BLaER1 (cell line): ENCODE results near the gene OTOGL.
"Not testable (repeated sequence)": the region's sequence is repeated elsewhere in the genome, so short reads cannot be mapped to it uniquely, and the experiment has no call there.

ENCODE experiments used
- H3K27ac ChIP-seq: shearing (Covaris generic); formaldehyde crosslinking; 2 replicates; pipeline ENCODE4 v1.8.1; 2022
- H3K27me3 ChIP-seq: shearing (Covaris generic); formaldehyde crosslinking; 2 replicates; pipeline ENCODE4 v1.8.1; 2022
- H3K36me3 ChIP-seq: shearing (Covaris generic); formaldehyde crosslinking; 2 replicates; pipeline ENCODE4 v1.8.1; 2022
- H3K4me1 ChIP-seq: shearing (Covaris generic); formaldehyde crosslinking; 2 replicates; pipeline ENCODE4 v1.8.1; 2022
- H3K4me2 ChIP-seq: shearing (Covaris generic); formaldehyde crosslinking; 2 replicates; pipeline ENCODE4 v1.8.1; 2022
- H3K4me3 ChIP-seq: shearing (Covaris generic); formaldehyde crosslinking; 2 replicates; pipeline ENCODE4 v1.8.1; 2022
- H3K9ac ChIP-seq: shearing (Covaris generic); formaldehyde crosslinking; 2 replicates; pipeline ENCODE4 v1.8.1; 2022
- H3K9me3 ChIP-seq: shearing (Covaris generic); formaldehyde crosslinking; 2 replicates; pipeline ENCODE4 v1.8.1; 2022
- H4K20me1 ChIP-seq: shearing (Covaris generic); formaldehyde crosslinking; 2 replicates; pipeline ENCODE4 v1.8.1; 2022
- Cebpa-rat ChIP-seq: shearing (Covaris generic); IDR thresholded peaks from 2 replicates; pipeline ENCODE4 v1.8.1; 2022

OTOGL gene

DNA sequence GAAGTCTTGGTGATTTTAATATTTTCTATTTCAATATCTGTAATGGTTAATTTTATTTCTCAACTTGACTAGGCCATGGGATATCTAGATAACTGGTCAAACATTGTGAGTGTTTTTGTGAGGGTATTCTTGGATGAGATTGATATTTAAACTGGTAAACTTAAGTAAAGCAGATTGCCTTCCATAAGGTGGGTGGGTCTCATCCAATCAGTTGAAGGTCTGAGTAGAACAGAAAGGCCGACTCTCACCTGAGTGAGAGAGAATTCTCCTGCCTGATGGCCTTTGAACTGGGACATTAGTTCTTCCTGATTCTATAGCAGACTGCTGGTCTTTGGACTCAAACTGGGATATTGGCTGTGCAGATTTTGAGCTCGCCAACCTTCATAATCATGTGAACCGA lies 36.3 kb downstream of the OTOGL start:
- no peaks in the 10 kb centered on the region for H3K9me3 ChIP-seq
- TF ChIP-seq Cebpa-rat = no peak
- no peaks in the 10 kb centered on the region for H3K36me3 ChIP-seq
- no peaks in the 10 kb centered on the region for H3K4me1 ChIP-seq
- H3K27me3 ChIP-seq = no peaks in the 10 kb centered on the region
- H3K4me3 ChIP-seq = no peak overlapping the region
- H3K4me2 ChIP-seq = no peak overlapping the region
- no peak overlapping the region for H3K9ac ChIP-seq
- H3K27ac ChIP-seq = no peak overlapping the region
- no peaks in the 10 kb centered on the region for H4K20me1 ChIP-seq

- H3K4me1 ChIP-seq = no peaks in the 10 kb centered on the region
- no peaks in the 10 kb centered on the region for H4K20me1 ChIP-seq
- H3K4me3 ChIP-seq = no peak overlapping the region
- H3K27ac ChIP-seq = no peak overlapping the region
- no peak for TF ChIP-seq Cebpa-rat
- no peak overlapping the region for H3K9ac ChIP-seq
- H3K36me3 ChIP-seq = no peaks in the 10 kb centered on the region
- no peaks in the 10 kb centered on the region for H3K9me3 ChIP-seq
- no peaks in the 10 kb centered on the region for H3K27me3 ChIP-seq
- no peak overlapping the region for H3K4me2 ChIP-seq
Measured at GRCh38 chr12:80140005-80140404, 40.7 kb downstream of the OTOGL start.

DNA sequence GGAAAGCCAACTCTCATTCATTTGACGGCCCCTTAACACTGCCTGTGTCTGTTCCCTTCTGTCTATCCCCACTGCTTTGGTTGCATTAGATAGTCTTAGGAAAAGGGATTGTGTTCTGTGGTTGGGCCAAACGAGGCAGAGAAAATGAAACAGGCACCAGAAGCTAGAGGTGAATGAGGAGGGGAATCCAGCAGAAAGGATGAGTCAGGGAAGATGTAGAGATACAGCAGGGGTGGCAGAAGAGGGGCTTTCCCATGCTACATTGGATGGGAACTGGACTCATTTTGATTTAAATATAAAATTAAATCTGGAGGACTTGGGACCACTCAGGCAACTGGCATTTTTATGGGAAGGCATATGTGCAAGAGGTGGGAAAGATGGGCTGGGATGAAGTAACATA lies 43.3 kb downstream of the OTOGL start:
- H3K4me2 ChIP-seq = no peak overlapping the region
- no peak overlapping the region for H3K4me3 ChIP-seq
- no peak overlapping the region for H3K27ac ChIP-seq
- H4K20me1 ChIP-seq = no peaks in the 10 kb centered on the region
- H3K27me3 ChIP-seq = no peaks in the 10 kb centered on the region
- H3K9ac ChIP-seq = no peak overlapping the region
- no peaks in the 10 kb centered on the region for H3K36me3 ChIP-seq
- H3K9me3 ChIP-seq = no peaks in the 10 kb centered on the region
- TF ChIP-seq Cebpa-rat = no peak
- H3K4me1 ChIP-seq = no peaks in the 10 kb centered on the region

DNA sequence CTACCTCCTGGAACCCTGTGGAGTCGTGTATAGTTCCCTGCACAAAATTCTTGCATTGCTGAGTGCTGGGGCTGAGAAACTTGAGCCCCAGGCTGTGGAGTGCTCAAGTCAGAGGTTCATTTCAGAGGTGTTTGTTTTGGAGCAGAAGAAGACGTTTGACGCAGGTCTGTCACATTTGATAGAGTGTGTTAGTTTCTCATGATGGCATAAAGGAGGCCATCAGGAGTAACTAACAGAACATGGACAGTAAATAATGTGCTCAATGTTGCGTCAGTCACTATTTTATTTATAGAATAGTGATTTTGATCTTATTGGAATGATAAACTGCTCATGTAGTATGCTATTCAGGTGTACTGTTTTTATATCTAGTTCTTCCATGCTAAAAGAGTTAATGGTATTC lies 44.2 kb downstream of the OTOGL start:
- no peak overlapping the region for H3K4me3 ChIP-seq
- no peak overlapping the region for H3K27ac ChIP-seq
- no peaks in the 10 kb centered on the region for H3K9me3 ChIP-seq
- H3K4me1 ChIP-seq = no peaks in the 10 kb centered on the region
- no peak overlapping the region for H3K4me2 ChIP-seq
- H3K36me3 ChIP-seq = no peaks in the 10 kb centered on the region
- H4K20me1 ChIP-seq = no peaks in the 10 kb centered on the region
- no peak overlapping the region for H3K9ac ChIP-seq
- H3K27me3 ChIP-seq = no peaks in the 10 kb centered on the region
- no peak for TF ChIP-seq Cebpa-rat

DNA sequence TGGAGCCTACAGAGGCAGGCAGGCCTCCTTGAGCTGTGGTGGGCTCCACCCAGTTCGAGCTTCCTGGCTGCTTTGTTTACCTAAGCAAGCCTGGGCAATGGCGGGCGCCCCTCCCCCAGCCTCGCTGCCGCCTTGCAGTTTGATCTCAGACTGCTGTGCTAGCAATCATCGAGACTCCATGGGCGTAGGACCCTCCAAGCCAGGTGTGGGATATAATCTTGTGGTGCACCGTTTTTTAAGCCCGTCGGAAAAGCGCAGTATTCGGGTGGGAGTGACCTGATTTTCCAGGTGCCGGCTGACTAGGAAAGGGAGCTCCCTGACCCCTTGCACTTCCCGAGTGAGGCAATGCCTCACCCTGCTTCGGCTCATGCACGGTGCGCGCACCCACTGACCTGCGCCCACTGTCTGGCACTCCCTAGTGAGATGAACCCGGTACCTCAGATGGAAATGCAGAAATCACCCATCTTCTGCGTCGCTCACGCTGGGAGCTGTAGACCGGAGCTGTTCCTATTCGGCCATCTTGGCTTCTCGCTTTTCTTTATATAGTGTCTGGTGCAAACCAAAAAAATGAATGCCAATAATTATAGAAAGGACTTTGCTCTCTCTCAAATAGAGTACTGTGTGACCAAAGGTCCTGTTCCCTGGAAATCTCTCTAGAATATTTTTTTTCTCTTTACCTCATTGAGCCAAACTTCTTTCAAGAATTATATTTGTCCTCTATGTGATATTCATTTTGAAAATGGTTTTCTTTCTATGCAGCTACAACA lies 50.4 kb downstream of the OTOGL start:
- H3K4me1 ChIP-seq, H3K36me3 ChIP-seq, H3K4me2 ChIP-seq, H3K9ac ChIP-seq, H4K20me1 ChIP-seq, H3K9me3 ChIP-seq, H3K27ac ChIP-seq, H3K27me3 ChIP-seq, H3K4me3 ChIP-seq: not testable (repeated sequence)

GRCh38 chr12:80151131-80151530 lies 51.8 kb downstream of the OTOGL start:
- Histone ChIP-seq H3K4me3 (no peak overlapping the region), H3K4me1 (no peaks in the 10 kb centered on the region), H3K9me3 (no peaks in the 10 kb centered on the region), H4K20me1 (no peaks in the 10 kb centered on the region), H3K36me3 (no peaks in the 10 kb centered on the region), H3K27ac (no peak overlapping the region), H3K9ac (no peak overlapping the region), H3K27me3 (no peaks in the 10 kb centered on the region), H3K4me2 (no peak overlapping the region)
- no peak for TF ChIP-seq Cebpa-rat

- TF ChIP-seq Cebpa-rat = no peak
- H3K4me1 ChIP-seq = no peaks in the 10 kb centered on the region
- no peaks in the 10 kb centered on the region for H3K27me3 ChIP-seq
- no peaks in the 10 kb centered on the region for H3K36me3 ChIP-seq
- no peak overlapping the region for H3K9ac ChIP-seq
- no peak overlapping the region for H3K4me3 ChIP-seq
- no peaks in the 10 kb centered on the region for H3K9me3 ChIP-seq
- H4K20me1 ChIP-seq = no peaks in the 10 kb centered on the region
- H3K4me2 ChIP-seq = no peak overlapping the region
- H3K27ac ChIP-seq = no peak overlapping the region
Measured at GRCh38 chr12:80154261-80154660, 54.9 kb downstream of the OTOGL start.

DNA sequence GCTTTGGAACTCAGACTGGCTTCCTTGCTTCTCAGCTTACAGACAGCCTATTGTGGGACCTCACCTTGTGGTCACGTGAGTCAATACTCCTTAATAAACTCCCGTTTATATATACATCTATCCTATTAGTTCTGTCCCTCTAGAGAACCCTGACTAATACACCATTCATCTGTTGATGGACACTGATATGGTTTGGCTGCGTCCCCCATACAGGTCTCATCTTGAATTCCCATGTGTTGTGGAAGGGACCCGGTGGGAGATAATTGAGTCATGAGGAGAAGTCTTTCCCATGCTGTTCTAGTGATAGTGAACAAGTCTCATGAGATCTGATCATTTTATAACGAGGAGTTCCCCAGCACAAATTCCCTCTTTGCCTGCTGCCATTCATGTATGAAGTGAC lies 57.0 kb downstream of the OTOGL start:
- no peak overlapping the region for H3K4me2 ChIP-seq
- H3K27me3 ChIP-seq = no peaks in the 10 kb centered on the region
- H3K9me3 ChIP-seq = no peaks in the 10 kb centered on the region
- H4K20me1 ChIP-seq = no peaks in the 10 kb centered on the region
- no peak for TF ChIP-seq Cebpa-rat
- no peaks in the 10 kb centered on the region for H3K36me3 ChIP-seq
- H3K9ac ChIP-seq = no peak overlapping the region
- H3K4me3 ChIP-seq = no peak overlapping the region
- H3K27ac ChIP-seq = no peak overlapping the region
- no peaks in the 10 kb centered on the region for H3K4me1 ChIP-seq

DNA sequence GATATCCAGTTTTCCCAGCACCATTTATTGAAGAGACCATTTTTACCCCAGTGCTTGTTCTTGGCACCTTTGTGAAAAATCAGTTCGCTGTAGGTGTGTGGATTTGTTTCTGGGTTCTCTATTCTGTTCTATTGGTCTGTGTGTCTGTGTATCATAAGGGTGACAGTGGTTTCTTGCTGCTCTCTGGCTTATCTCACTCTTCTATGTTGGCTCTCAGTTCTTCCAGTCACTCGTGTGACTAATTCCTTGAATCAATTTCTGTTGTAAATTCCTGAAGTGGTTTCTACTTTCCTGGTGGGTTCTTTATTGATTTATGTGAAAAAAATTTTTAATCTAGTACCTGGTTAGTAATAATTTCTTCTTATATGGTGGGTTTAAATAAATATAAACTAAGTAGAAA lies 58.3 kb downstream of the OTOGL start:
- H3K27ac ChIP-seq = no peak overlapping the region
- no peak for TF ChIP-seq Cebpa-rat
- no peaks in the 10 kb centered on the region for H4K20me1 ChIP-seq
- no peak overlapping the region for H3K4me2 ChIP-seq
- no peaks in the 10 kb centered on the region for H3K9me3 ChIP-seq
- H3K36me3 ChIP-seq = no peaks in the 10 kb centered on the region
- no peak overlapping the region for H3K4me3 ChIP-seq
- no peaks in the 10 kb centered on the region for H3K4me1 ChIP-seq
- no peak overlapping the region for H3K9ac ChIP-seq
- H3K27me3 ChIP-seq = no peaks in the 10 kb centered on the region

GRCh38 chr12:80161612-80162011 lies 62.3 kb downstream of the OTOGL start:
- H3K36me3 ChIP-seq = no peaks in the 10 kb centered on the region
- no peak overlapping the region for H3K27ac ChIP-seq
- H3K4me1 ChIP-seq = no peaks in the 10 kb centered on the region
- H3K27me3 ChIP-seq = no peaks in the 10 kb centered on the region
- H3K4me3 ChIP-seq = no peak overlapping the region
- H4K20me1 ChIP-seq = no peaks in the 10 kb centered on the region
- no peak overlapping the region for H3K4me2 ChIP-seq
- TF ChIP-seq Cebpa-rat = no peak
- H3K9ac ChIP-seq = no peak overlapping the region
- H3K9me3 ChIP-seq = no peaks in the 10 kb centered on the region

DNA sequence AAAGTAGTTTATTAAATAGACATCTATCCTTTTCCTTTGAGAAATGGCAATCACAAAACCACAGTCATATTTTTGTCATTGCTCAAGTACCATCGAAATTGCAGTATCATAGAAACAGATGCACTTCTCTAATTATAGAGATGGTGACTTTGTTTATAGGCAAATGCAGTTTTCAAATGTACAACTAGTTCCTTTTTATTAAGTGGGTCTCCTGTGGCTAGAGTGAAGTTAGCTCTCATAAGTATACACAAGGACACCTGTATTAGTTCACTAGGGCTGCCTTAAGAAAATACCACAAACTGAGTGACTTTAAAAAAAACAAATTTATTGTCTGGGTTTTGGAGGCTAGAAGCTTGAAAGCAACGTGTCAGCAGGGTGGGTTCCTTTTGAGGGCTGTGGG lies 62.8 kb downstream of the OTOGL start:
- H3K4me2 ChIP-seq = no peak overlapping the region
- no peak for TF ChIP-seq Cebpa-rat
- H3K36me3 ChIP-seq = no peaks in the 10 kb centered on the region
- H3K27ac ChIP-seq = no peak overlapping the region
- H3K9ac ChIP-seq = no peak overlapping the region
- no peaks in the 10 kb centered on the region for H4K20me1 ChIP-seq
- no peaks in the 10 kb centered on the region for H3K4me1 ChIP-seq
- H3K27me3 ChIP-seq = no peaks in the 10 kb centered on the region
- no peak overlapping the region for H3K4me3 ChIP-seq
- H3K9me3 ChIP-seq = no peaks in the 10 kb centered on the region
